GM21717 (cell line): Measurements from ENCODE around the gene NBL1.

Source experiments
- ATAC-seq: cut with Tn5 transposase; IDR thresholded peaks from one replicate; pipeline ENCODE4 v1.9.1; 2021; ENCODE audit warnings: mild to moderate bottlenecking, moderate library complexity; ENCODE audit not compliant: unreplicated experiment

NBL1 gene

GRCh38 chr1:19643602-19644394, at the start of gene NBL1:
TSS of gene NBL1 (plus strand) at chr1:19644311. CDS start at chr1:19655031, 10,720 bp downstream.
- ATAC-seq: no peak

GRCh38 chr1:19596065-19596713, 47.9 kb upstream of the NBL1 start:
- ATAC-seq: no peak

GRCh38 chr1:19596714-19597495, 47.2 kb upstream of the NBL1 start:
- peak; percentile 80 for ATAC-seq

GRCh38 chr1:19597496-19598309, 46.4 kb upstream of the NBL1 start:
- no peak for ATAC-seq

- ATAC-seq: no peak
These were observed 44.3 kb upstream of the NBL1 start for GRCh38 chr1:19599810-19600209.

- no peak for ATAC-seq
These were observed 41.6 kb upstream of the NBL1 start for GRCh38 chr1:19602486-19602885.

- ATAC-seq: no peak
These were observed 38.1 kb upstream of the NBL1 start for GRCh38 chr1:19605967-19606366.

GRCh38 chr1:19606817-19607642, 37.1 kb upstream of the NBL1 start:
- ATAC-seq: no peak

GRCh38 chr1:19608232-19608631, 35.9 kb upstream of the NBL1 start:
- no peak for ATAC-seq

GRCh38 chr1:19610282-19610981, 33.7 kb upstream of the NBL1 start:
- ATAC-seq: no peak

GRCh38 chr1:19612530-19612929, 31.6 kb upstream of the NBL1 start:
- ATAC-seq: no peak

- ATAC-seq: no peak
These were observed 30.9 kb upstream of the NBL1 start for GRCh38 chr1:19613171-19613703.

- no peak for ATAC-seq
These were observed 28.7 kb upstream of the NBL1 start for GRCh38 chr1:19615438-19615837.

- no peak for ATAC-seq
These were observed 27.6 kb upstream of the NBL1 start for GRCh38 chr1:19616489-19616888.

GRCh38 chr1:19617376-19617775, 26.7 kb upstream of the NBL1 start:
- no peak for ATAC-seq

- no peak for ATAC-seq
These were observed 25.7 kb upstream of the NBL1 start for GRCh38 chr1:19618428-19618827.

GRCh38 chr1:19619697-19620384, 24.3 kb upstream of the NBL1 start:
- ATAC-seq: no peak

GRCh38 chr1:19620786-19621185, 23.3 kb upstream of the NBL1 start:
- ATAC-seq: no peak
